Endothelial cell (in vitro differentiated cells): ENCODE data around the gene FBXL13. TPM values are rescaled to one million over a fixed set of nuclear protein-coding genes. Genes with fewer than 3 reads are reported as not detected.
"Not testable (repeated sequence)": the region's sequence is repeated elsewhere in the genome, so short reads cannot be mapped to it uniquely, and the experiment has no call there.

Experiments
- DNase-seq: peaks from one replicate; pipeline ENCODE4 v3.0.0; 2021; ENCODE audit warnings: low spot score
- H3K27ac Mint-ChIP-seq: one replicate; pipeline ENCODE4 v1.8.0; 2021; ENCODE audit warnings: mixed read lengths, inconsistent platforms; ENCODE audit not compliant: unreplicated experiment
- H3K27me3 Mint-ChIP-seq: one replicate; pipeline ENCODE4 v1.8.0; 2021; ENCODE audit warnings: mild to moderate bottlenecking, moderate library complexity, mixed read lengths, inconsistent platforms; ENCODE audit not compliant: unreplicated experiment
- H3K36me3 Mint-ChIP-seq: one replicate; pipeline ENCODE4 v1.8.0; 2021; ENCODE audit warnings: mild to moderate bottlenecking, low read depth, mixed read lengths, inconsistent platforms; ENCODE audit not compliant: unreplicated experiment
- H3K4me1 Mint-ChIP-seq: one replicate; pipeline ENCODE4 v1.8.0; 2021; ENCODE audit warnings: mild to moderate bottlenecking, mixed read lengths, inconsistent platforms; ENCODE audit not compliant: unreplicated experiment
- H3K4me3 Mint-ChIP-seq: one replicate; pipeline ENCODE4 v1.8.0; 2021; ENCODE audit warnings: mild to moderate bottlenecking, mixed read lengths, inconsistent platforms; ENCODE audit not compliant: unreplicated experiment
- H3K9me3 Mint-ChIP-seq: one replicate; pipeline ENCODE4 v1.8.0; 2021; ENCODE audit warnings: mixed read lengths, inconsistent platforms; ENCODE audit not compliant: unreplicated experiment
- total RNA-seq: library from RNA; stranded (reverse); fragmentation: NEBNext Ultra II Directional; extraction: Animal tissue kit (Norgen Biotek cat#: 25700); gene quantifications from one replicate; pipeline ENCODE4 v1.2.1, GENCODE V29; 2021; ENCODE audit not compliant: unreplicated experiment
- TF ChIP-seq, protein P1 (sequence below): fragments of 200-600 bp; sonication (generic); IDR thresholded peaks from one replicate; pipeline ENCODE4 v1.5.0; 2021; ENCODE audit warnings: antibody characterized with exemption; ENCODE audit not compliant: unreplicated experiment

FBXL13 gene
- total RNA-seq, 1 donor from 2014 or later, result 3.4 TPM

DNA sequence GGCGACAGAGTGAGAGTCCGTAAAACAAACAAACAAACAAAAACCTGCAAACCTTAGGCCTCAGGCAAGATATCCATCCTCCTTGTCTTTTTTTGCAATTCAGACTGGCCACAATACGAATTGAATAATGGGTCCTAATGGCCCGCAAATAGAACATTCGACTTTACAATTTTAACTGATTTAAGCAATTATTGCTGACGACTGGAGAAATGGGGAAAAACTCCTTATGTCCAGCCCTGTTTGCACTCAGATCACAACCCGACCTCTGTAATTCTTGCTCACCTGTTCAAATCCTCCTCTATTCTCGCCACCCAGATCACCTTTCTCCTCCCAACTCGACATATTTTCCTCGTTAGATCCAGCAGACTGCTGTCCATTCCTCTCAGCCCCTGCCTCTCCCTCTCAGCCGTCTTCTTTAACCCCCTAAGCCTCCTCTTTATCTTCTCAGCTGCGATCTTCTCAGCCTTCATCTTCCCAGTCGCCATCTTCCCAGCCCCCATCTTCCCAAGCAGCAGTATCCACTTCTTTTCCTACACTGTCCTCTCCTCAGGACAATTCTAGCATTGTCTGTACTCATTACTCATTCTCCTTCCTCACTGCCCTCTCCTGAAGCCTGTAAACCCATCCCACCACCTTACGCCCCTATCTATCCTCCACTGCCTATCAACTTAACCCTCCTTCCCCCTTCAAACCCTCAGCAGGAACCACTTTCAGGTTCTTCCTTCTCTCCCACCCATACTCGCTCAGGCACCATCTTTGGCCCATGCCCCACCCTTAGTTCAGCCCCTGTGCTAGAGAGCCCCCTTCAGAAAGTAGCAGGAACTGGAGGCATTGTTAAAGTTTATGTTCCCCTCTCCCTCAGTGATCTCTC, 100.0 kb downstream of the FBXL13 start:
- Mint-ChIP-seq H3K4me1 (no peaks in the 10 kb centered on the region), H3K4me3 (no peak overlapping the region), H3K36me3 (no peaks in the 10 kb centered on the region), H3K27me3 (peaks cover 3% of the 10 kb centered on the region), H3K27ac (no peak overlapping the region), H3K9me3 (no peaks in the 10 kb centered on the region)
- TF ChIP-seq, protein P1, sequence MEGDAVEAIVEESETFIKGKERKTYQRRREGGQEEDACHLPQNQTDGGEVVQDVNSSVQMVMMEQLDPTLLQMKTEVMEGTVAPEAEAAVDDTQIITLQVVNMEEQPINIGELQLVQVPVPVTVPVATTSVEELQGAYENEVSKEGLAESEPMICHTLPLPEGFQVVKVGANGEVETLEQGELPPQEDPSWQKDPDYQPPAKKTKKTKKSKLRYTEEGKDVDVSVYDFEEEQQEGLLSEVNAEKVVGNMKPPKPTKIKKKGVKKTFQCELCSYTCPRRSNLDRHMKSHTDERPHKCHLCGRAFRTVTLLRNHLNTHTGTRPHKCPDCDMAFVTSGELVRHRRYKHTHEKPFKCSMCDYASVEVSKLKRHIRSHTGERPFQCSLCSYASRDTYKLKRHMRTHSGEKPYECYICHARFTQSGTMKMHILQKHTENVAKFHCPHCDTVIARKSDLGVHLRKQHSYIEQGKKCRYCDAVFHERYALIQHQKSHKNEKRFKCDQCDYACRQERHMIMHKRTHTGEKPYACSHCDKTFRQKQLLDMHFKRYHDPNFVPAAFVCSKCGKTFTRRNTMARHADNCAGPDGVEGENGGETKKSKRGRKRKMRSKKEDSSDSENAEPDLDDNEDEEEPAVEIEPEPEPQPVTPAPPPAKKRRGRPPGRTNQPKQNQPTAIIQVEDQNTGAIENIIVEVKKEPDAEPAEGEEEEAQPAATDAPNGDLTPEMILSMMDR, result no peak
- DNase-seq, result no peak

DNA sequence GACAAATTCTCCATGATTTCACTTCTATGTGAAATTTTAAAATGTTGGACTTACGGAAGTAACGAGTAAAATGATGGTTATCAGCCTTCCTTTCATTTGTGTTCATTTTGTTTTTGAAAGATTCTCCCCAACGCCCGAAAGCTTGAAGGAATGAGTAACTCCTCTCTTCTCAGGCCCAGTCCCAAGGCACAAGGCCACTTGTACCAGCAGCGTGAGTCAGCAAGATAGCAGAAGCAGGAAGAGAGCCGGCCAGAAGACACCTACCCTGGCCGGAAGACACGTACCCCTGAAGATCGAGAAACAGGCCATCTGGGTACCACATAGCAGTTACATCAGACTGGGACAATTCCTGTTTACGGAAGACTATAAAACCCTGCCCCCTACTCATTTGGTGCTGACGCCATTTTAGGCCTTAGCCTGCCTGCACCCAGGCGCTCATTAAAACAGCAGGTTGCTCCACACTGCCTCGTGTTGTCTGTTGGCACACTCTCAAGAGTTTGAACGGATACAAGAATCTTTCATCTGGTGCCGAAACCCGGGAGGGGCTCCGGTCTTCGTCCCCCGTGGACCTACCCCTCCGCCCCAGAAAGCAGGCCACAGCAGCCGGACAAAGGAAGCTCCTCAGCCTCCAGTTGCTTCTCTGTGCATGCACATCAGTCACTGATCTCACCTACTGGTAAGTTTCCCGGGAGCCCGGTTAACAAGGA, 101.3 kb downstream of the FBXL13 start:
- no peaks in the 10 kb centered on the region for H3K4me1 Mint-ChIP-seq
- no peak overlapping the region for H3K27ac Mint-ChIP-seq
- H3K27me3 Mint-ChIP-seq, result peaks cover 3% of the 10 kb centered on the region
- no peak overlapping the region for H3K4me3 Mint-ChIP-seq
- TF ChIP-seq, protein P1, result no peak
- H3K36me3 Mint-ChIP-seq, result no peaks in the 10 kb centered on the region
- H3K9me3 Mint-ChIP-seq, result no peaks in the 10 kb centered on the region
- no peak for DNase-seq

DNA sequence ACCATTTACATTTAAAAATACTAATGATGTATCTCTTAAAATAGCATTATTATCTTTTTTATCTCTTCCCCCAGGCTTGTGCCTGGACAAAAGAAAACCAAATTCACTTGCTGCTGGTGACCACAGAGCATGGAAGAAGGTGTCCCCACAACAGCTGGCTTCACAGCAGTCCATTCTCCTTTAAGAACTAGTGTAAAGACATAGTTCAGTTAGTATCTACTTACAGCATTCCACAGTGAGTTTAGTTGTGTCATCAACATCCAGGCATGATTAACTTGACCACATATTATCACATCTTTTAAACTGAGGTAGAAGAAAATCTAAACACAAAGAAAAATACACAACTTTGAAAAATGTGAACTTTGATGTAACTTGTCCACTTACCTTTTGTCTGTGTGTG, 106.8 kb downstream of the FBXL13 start:
- Mint-ChIP-seq H3K27me3 (no peaks in the 10 kb centered on the region), H3K4me3 (no peak overlapping the region), H3K27ac (no peak overlapping the region), H3K4me1 (no peaks in the 10 kb centered on the region), H3K36me3 (no peaks in the 10 kb centered on the region), H3K9me3 (no peaks in the 10 kb centered on the region)
- no peak for DNase-seq
- TF ChIP-seq, protein P1, result no peak

DNA sequence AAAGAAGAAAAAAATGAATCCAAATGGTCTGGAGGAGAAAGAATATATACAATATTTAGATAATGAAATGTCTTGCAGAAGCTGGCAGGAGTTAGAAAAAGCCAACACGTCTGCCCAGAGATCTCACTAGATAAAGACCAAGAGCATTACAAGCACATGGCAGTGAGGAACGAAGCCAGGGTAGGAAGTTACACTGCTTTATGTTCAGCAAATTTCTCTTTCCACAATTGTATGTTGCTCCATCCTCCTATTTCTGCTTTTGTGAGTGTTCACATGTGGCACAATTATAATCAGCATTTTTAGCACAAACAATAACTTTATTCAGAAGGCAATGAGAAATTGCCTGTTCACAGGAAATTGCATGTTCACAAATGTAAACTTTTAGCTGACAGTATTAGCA, 108.1 kb downstream of the FBXL13 start:
- no peaks in the 10 kb centered on the region for H3K27me3 Mint-ChIP-seq
- no peak overlapping the region for H3K4me3 Mint-ChIP-seq
- DNase-seq, result no peak
- H3K9me3 Mint-ChIP-seq, result no peaks in the 10 kb centered on the region
- H3K4me1 Mint-ChIP-seq, result no peaks in the 10 kb centered on the region
- TF ChIP-seq, protein P1, result no peak
- H3K27ac Mint-ChIP-seq, result no peak overlapping the region
- H3K36me3 Mint-ChIP-seq, result no peaks in the 10 kb centered on the region

DNA sequence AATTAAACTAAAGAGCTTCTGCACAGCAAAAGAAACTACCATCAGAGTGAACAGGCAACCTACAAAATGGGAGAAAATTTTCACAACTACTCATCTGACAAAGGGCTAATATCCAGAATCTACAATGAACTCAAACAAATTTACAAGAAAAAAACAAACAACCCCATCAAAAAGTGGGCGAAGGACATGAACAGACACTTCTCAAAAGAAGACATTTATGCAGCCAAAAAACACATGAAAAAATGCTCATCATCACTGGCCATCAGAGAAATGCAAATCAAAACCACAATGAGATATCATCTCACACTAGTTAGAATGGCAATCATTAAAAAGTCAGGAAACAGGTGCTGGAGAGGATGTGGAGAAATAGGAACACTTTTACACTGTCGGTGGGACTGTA, 112.6 kb downstream of the FBXL13 start:
- H3K36me3 Mint-ChIP-seq, DNase-seq, H3K27me3 Mint-ChIP-seq, H3K27ac Mint-ChIP-seq, H3K4me3 Mint-ChIP-seq, H3K4me1 Mint-ChIP-seq, H3K9me3 Mint-ChIP-seq: not testable (repeated sequence)

DNA sequence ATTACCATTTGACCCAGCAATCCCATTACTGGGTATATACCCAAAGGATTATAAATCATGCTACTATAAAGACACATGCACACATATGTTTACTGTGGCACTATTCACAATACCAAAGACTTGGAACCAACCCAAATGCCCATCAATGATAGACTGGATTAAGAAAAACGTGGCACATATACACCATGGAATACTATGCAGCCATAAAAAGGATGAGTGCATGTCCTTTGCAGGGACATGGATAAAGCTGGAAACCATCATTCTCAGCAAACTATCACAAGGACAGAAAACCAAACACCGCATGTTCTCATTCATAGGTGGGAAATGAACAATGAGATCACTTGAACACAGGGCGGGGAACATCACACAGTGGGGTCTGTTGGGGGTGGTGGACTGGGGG, 116.6 kb downstream of the FBXL13 start:
- H3K27me3 Mint-ChIP-seq, H3K27ac Mint-ChIP-seq, H3K36me3 Mint-ChIP-seq, H3K4me1 Mint-ChIP-seq, H3K4me3 Mint-ChIP-seq, H3K9me3 Mint-ChIP-seq, DNase-seq: not testable (repeated sequence)

DNA sequence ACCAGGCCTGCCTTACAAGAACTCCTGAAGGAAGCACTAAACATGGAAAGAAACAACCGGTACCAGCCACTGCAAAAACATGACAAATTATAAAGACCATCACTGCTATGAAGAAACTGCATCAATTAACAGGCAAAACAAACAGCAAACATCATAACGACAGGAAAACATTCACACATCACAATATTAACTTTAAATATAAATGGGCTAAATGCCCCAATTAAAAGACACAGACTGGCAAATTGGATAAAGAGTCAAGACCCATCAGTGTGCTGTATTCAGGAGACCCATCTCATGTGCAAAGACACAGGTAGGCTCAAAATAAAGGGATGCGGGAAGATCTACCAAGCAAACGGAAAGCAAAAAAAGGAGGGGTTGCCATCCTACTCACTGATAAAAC, 120.2 kb downstream of the FBXL13 start:
- H3K4me1 Mint-ChIP-seq, H3K36me3 Mint-ChIP-seq, H3K27me3 Mint-ChIP-seq, H3K4me3 Mint-ChIP-seq, DNase-seq, H3K9me3 Mint-ChIP-seq, H3K27ac Mint-ChIP-seq: not testable (repeated sequence)
